Measurements from ENCODE around the gene RFLNA. TPM values are rescaled to one million over a fixed set of nuclear protein-coding genes. Genes with fewer than 3 reads are reported as not detected.

Gene RFLNA
- not detected in 2 replicates for total RNA-seq

GRCh38 chr12:124294780-124295341 is at the start of gene RFLNA:
Gene RFLNA (plus strand): TSS chr12:124295093. CDS start chr12:124295430, 337 bp downstream.
- no peaks in the 10 kb centered on the region for H3K36me3 Mint-ChIP-seq (ENCODE audit: low read depth)
- no peak within 1 kb of the TSS for H3K4me3 Mint-ChIP-seq
- H3K27ac Mint-ChIP-seq = no peak within 1 kb of the TSS
- H3K4me1 Mint-ChIP-seq = no peaks in the 10 kb centered on the region
- H3K9me3 Mint-ChIP-seq = no peaks in the 10 kb centered on the region
- DNase-seq = no peak
- intact Hi-C loops (cut with micrococcal nuclease) = no loop called here
- H3K27me3 Mint-ChIP-seq = peaks cover 25% of the 10 kb centered on the region

- Mint-ChIP-seq H3K36me3 (ENCODE audit: low read depth) (no peaks in the 10 kb centered on the region), H3K27me3 (peaks cover 2% of the 10 kb centered on the region), H3K4me3 (no peak overlapping the region), H3K27ac (no peak overlapping the region), H3K9me3 (peaks cover 8% of the 10 kb centered on the region), H3K4me1 (no peaks in the 10 kb centered on the region)
- DNase-seq = no peak
- intact Hi-C loops (cut with micrococcal nuclease) = no loop called here
These were observed 47.6 kb upstream of the RFLNA start for GRCh38 chr12:124247331-124247730.

- H3K4me3 Mint-ChIP-seq = no peak overlapping the region
- H3K27me3 Mint-ChIP-seq = peaks cover 2% of the 10 kb centered on the region
- DNase-seq = no peak
- H3K36me3 Mint-ChIP-seq (ENCODE audit: low read depth) = no peaks in the 10 kb centered on the region
- H3K9me3 Mint-ChIP-seq = peaks cover 8% of the 10 kb centered on the region
- no peaks in the 10 kb centered on the region for H3K4me1 Mint-ChIP-seq
- intact Hi-C loops (cut with micrococcal nuclease) = no loop called here
- H3K27ac Mint-ChIP-seq = no peak overlapping the region
These were observed 45.7 kb upstream of the RFLNA start for GRCh38 chr12:124248941-124249825.

- Mint-ChIP-seq H3K4me3 (no peak overlapping the region), H3K4me1 (no peaks in the 10 kb centered on the region), H3K36me3 (ENCODE audit: low read depth) (no peaks in the 10 kb centered on the region), H3K9me3 (peaks cover 8% of the 10 kb centered on the region), H3K27me3 (peaks cover 3% of the 10 kb centered on the region), H3K27ac (no peak overlapping the region)
- intact Hi-C loops (cut with micrococcal nuclease) = no loop called here
- no peak for DNase-seq
These were observed 43.7 kb upstream of the RFLNA start for GRCh38 chr12:124251186-124251585.

- Mint-ChIP-seq H3K36me3 (ENCODE audit: low read depth) (no peaks in the 10 kb centered on the region), H3K27ac (no peak overlapping the region), H3K4me3 (no peak overlapping the region), H3K27me3 (peaks cover 11% of the 10 kb centered on the region), H3K4me1 (no peaks in the 10 kb centered on the region), H3K9me3 (no peaks in the 10 kb centered on the region)
- intact Hi-C loops (cut with micrococcal nuclease) = no loop called here
- DNase-seq = no peak
These were observed 41.9 kb upstream of the RFLNA start for GRCh38 chr12:124252964-124253363.

GRCh38 chr12:124254126-124254525 is 40.8 kb upstream of the RFLNA start:
- no peak overlapping the region for H3K4me3 Mint-ChIP-seq
- no peaks in the 10 kb centered on the region for H3K9me3 Mint-ChIP-seq
- no peaks in the 10 kb centered on the region for H3K4me1 Mint-ChIP-seq
- no peak overlapping the region for H3K27ac Mint-ChIP-seq
- intact Hi-C loops (cut with micrococcal nuclease) = no loop called here
- H3K27me3 Mint-ChIP-seq = peaks cover 20% of the 10 kb centered on the region
- no peaks in the 10 kb centered on the region for H3K36me3 Mint-ChIP-seq (ENCODE audit: low read depth)
- no peak for DNase-seq

GRCh38 chr12:124259154-124260066 is 35.5 kb upstream of the RFLNA start:
- intact Hi-C loops (cut with micrococcal nuclease) = no loop called here
- peaks cover 29% of the 10 kb centered on the region for H3K27me3 Mint-ChIP-seq
- no peak for DNase-seq

GRCh38 chr12:124261885-124262284 is 33.0 kb upstream of the RFLNA start:
- no peak overlapping the region for H3K4me3 Mint-ChIP-seq
- H3K9me3 Mint-ChIP-seq = no peaks in the 10 kb centered on the region
- H3K27ac Mint-ChIP-seq = no peak overlapping the region
- no peaks in the 10 kb centered on the region for H3K36me3 Mint-ChIP-seq (ENCODE audit: low read depth)
- no peak for DNase-seq
- H3K4me1 Mint-ChIP-seq = peaks cover 2% of the 10 kb centered on the region
- intact Hi-C loops (cut with micrococcal nuclease) = no loop called here
- peaks cover 24% of the 10 kb centered on the region for H3K27me3 Mint-ChIP-seq

More at GRCh38 chr12:124259154-124260066, 35.5 kb upstream of the RFLNA start:
- no peak overlapping the region for H3K27ac Mint-ChIP-seq
- H3K4me3 Mint-ChIP-seq = no peak overlapping the region
- no peaks in the 10 kb centered on the region for H3K9me3 Mint-ChIP-seq
- H3K36me3 Mint-ChIP-seq (ENCODE audit: low read depth) = no peaks in the 10 kb centered on the region
- peaks cover 2% of the 10 kb centered on the region for H3K4me1 Mint-ChIP-seq

GRCh38 chr12:124264089-124264795 is 30.7 kb upstream of the RFLNA start:
- peaks cover 7% of the 10 kb centered on the region for H3K27me3 Mint-ChIP-seq
- no peaks in the 10 kb centered on the region for H3K36me3 Mint-ChIP-seq (ENCODE audit: low read depth)
- H3K9me3 Mint-ChIP-seq = no peaks in the 10 kb centered on the region
- no peak overlapping the region for H3K4me3 Mint-ChIP-seq
- no peak overlapping the region for H3K27ac Mint-ChIP-seq
- peaks cover 2% of the 10 kb centered on the region for H3K4me1 Mint-ChIP-seq
- DNase-seq = no peak
- intact Hi-C loops (cut with micrococcal nuclease) = no loop called here

GRCh38 chr12:124264879-124265278 is 30.0 kb upstream of the RFLNA start:
- DNase-seq = no peak
- Mint-ChIP-seq H3K4me3 (no peak overlapping the region), H3K4me1 (no peaks in the 10 kb centered on the region), H3K9me3 (no peaks in the 10 kb centered on the region), H3K27ac (no peak overlapping the region), H3K27me3 (peaks cover 4% of the 10 kb centered on the region), H3K36me3 (ENCODE audit: low read depth) (no peaks in the 10 kb centered on the region)
- intact Hi-C loops (cut with micrococcal nuclease) = no loop called here

GRCh38 chr12:124267205-124267778 is 27.6 kb upstream of the RFLNA start:
- Mint-ChIP-seq H3K27ac (no peak overlapping the region), H3K36me3 (ENCODE audit: low read depth) (no peaks in the 10 kb centered on the region), H3K27me3 (no peaks in the 10 kb centered on the region), H3K4me1 (no peaks in the 10 kb centered on the region), H3K4me3 (no peak overlapping the region), H3K9me3 (no peaks in the 10 kb centered on the region)
- DNase-seq = no peak
- intact Hi-C loops (cut with micrococcal nuclease) = no loop called here

GRCh38 chr12:124270671-124271070 is 24.2 kb upstream of the RFLNA start:
- no peaks in the 10 kb centered on the region for H3K9me3 Mint-ChIP-seq
- no peak for DNase-seq
- intact Hi-C loops (cut with micrococcal nuclease) = no loop called here
- no peaks in the 10 kb centered on the region for H3K36me3 Mint-ChIP-seq (ENCODE audit: low read depth)
- H3K27me3 Mint-ChIP-seq = no peaks in the 10 kb centered on the region
- H3K27ac Mint-ChIP-seq = no peak overlapping the region
- H3K4me1 Mint-ChIP-seq = peaks cover 4% of the 10 kb centered on the region
- H3K4me3 Mint-ChIP-seq = no peak overlapping the region

GRCh38 chr12:124273630-124274029 is 21.3 kb upstream of the RFLNA start:
- H3K36me3 Mint-ChIP-seq (ENCODE audit: low read depth) = no peaks in the 10 kb centered on the region

More at GRCh38 chr12:124273630-124274029, 21.3 kb upstream of the RFLNA start:
- Mint-ChIP-seq H3K4me1 (peaks cover 4% of the 10 kb centered on the region), H3K27ac (no peak overlapping the region), H3K27me3 (peaks cover 2% of the 10 kb centered on the region), H3K9me3 (no peaks in the 10 kb centered on the region), H3K4me3 (no peak overlapping the region)
- peak; percentile 57 for DNase-seq
- intact Hi-C loops (cut with micrococcal nuclease) = no loop called here
